Mammary epithelial cell (primary cell): ENCODE results near the gene INSL3.

Experiments used
- EZH2 ChIP-seq: IDR thresholded peaks from 2 replicates; pipeline ENCODE4 v1.6.1; 2012; ENCODE audit warnings: low read length, inconsistent platforms, borderline replicate concordance
- TF ChIP-seq, protein P1 (sequence below), 2 donors: IDR thresholded peaks in 1 of 2; conservative IDR thresholded peaks in 1 of 2; 2 replicates each; pipeline ENCODE4 v1.5.1; 2011 to 2012; ENCODE audit warnings: inconsistent platforms in 2 of 2, low read length in 2 of 2, mild to moderate bottlenecking in 2 of 2, control low read depth in 1 of 2, low read depth in 1 of 2; ENCODE audit not compliant: insufficient read depth in 1 of 2; ENCODE audit errors: extremely low read depth in 1 of 2

DNA sequence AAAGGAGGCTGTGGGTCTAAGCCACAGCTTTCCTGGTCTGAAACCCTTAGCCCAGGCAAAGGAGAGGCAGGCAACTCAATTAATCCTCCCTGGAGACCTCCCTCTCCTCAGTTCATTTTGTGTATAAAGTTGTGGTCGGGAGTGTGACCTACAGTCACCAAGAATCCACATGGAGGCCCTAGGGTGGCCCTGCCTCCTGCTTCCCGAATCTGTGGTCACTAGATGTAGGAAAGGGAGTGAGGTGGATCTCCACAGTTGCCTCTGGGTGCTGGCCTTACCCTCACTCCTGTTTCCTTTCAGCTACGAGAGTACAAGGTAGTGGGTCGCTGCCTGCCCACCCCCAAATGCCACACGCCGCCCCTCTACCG, 39.7 kb upstream of the INSL3 start:
- TF ChIP-seq, protein P1, sequence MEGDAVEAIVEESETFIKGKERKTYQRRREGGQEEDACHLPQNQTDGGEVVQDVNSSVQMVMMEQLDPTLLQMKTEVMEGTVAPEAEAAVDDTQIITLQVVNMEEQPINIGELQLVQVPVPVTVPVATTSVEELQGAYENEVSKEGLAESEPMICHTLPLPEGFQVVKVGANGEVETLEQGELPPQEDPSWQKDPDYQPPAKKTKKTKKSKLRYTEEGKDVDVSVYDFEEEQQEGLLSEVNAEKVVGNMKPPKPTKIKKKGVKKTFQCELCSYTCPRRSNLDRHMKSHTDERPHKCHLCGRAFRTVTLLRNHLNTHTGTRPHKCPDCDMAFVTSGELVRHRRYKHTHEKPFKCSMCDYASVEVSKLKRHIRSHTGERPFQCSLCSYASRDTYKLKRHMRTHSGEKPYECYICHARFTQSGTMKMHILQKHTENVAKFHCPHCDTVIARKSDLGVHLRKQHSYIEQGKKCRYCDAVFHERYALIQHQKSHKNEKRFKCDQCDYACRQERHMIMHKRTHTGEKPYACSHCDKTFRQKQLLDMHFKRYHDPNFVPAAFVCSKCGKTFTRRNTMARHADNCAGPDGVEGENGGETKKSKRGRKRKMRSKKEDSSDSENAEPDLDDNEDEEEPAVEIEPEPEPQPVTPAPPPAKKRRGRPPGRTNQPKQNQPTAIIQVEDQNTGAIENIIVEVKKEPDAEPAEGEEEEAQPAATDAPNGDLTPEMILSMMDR (conservative IDR thresholded peaks at IDR 0.05 in 1 of 2, IDR thresholded peaks at IDR 0.05 in 1 of 2; ENCODE audit: extremely low read depth in 1 of 2, insufficient read depth in 1 of 2, low read depth in 1 of 2, low read length in 2 of 2), result no peak
- no peak for TF ChIP-seq EZH2
